MCF 10A (cell line): ENCODE results near the gene PLXNC1. TPM values are rescaled to one million over a fixed set of nuclear protein-coding genes. Genes with fewer than 3 reads are reported as not detected.

Experiments used
- BruUV-seq: library from RNA; stranded (reverse); fragments of 400-500 nt; replicated peaks from 2 replicates; lab custom pipeline; 2021; lab: Mats Ljungman, UMichigan
- CTCF ChIA-PET: fragments of 300-600 bp; sonication (Branson Sonifier 250); formaldehyde crosslinking; extraction: SDS; loops from one replicate; lab custom pipeline; 2021; ENCODE audit warnings: antibody characterized with exemption, inconsistent platforms; lab: Yijun Ruan, JAX
- POLR2A ChIA-PET: fragments of 300-600, 350-650 bp; sonication (Branson Sonifier 250); formaldehyde crosslinking; extraction: SDS; loops from one replicate; lab custom pipeline; 2020; ENCODE audit warnings: antibody characterized with exemption, inconsistent platforms; lab: Yijun Ruan, JAX
- DNase-seq: peaks from one replicate; pipeline ENCODE4 v3.0.0-alpha.2; 2018; ENCODE audit not compliant: unreplicated experiment
- H3K27ac Mint-ChIP-seq: one replicate; pipeline ENCODE4 v1.8.0; 2022; ENCODE audit warnings: mild to moderate bottlenecking, low read depth, mixed read lengths; ENCODE audit not compliant: unreplicated experiment
- H3K27me3 Mint-ChIP-seq: one replicate; pipeline ENCODE4 v1.8.0; 2022; ENCODE audit warnings: mixed read lengths; ENCODE audit not compliant: insufficient read depth, unreplicated experiment
- H3K36me3 Mint-ChIP-seq: one replicate; pipeline ENCODE4 v1.8.0; 2022; ENCODE audit warnings: mild to moderate bottlenecking, moderate library complexity, mixed read lengths; ENCODE audit not compliant: insufficient read depth, unreplicated experiment
- H3K4me1 Mint-ChIP-seq: one replicate; pipeline ENCODE4 v1.8.0; 2022; ENCODE audit warnings: mixed read lengths; ENCODE audit not compliant: insufficient read depth, unreplicated experiment
- H3K4me3 Mint-ChIP-seq: one replicate; pipeline ENCODE4 v1.8.0; 2022; ENCODE audit warnings: mild to moderate bottlenecking, moderate library complexity, mixed read lengths; ENCODE audit not compliant: unreplicated experiment
- H3K9me3 Mint-ChIP-seq: one replicate; pipeline ENCODE4 v1.8.0; 2022; ENCODE audit warnings: mixed read lengths; ENCODE audit not compliant: unreplicated experiment
- CTCF ChIP-seq: fragments of 200-600 bp; IDR thresholded peaks from one replicate; pipeline ENCODE4 v1.8.0; 2022; ENCODE audit warnings: antibody characterized with exemption, mild to moderate bottlenecking; ENCODE audit not compliant: unreplicated experiment
- intact Hi-C: fragments of 100-400 bp; cut with micrococcal nuclease; formaldehyde crosslinking; loops from 2 replicates; pipeline ENCODE4 v1.14.1; 2022
- total RNA-seq: library from RNA; stranded (reverse); gene quantifications from 2 replicates; pipeline ENCODE4 v1.2.3, GENCODE V29; 2022

The PLXNC1 gene
- total RNA-seq, 1 experiment from 2014 or later: 2.4 TPM

- no peak for TF ChIP-seq CTCF
- Mint-ChIP-seq H3K9me3 (no peaks in the 10 kb centered on the region), H3K27me3 (no peaks in the 10 kb centered on the region), H3K36me3 (peaks cover 7% of the 10 kb centered on the region), H3K4me3 (no peak overlapping the region), H3K4me1 (peaks cover 6% of the 10 kb centered on the region), H3K27ac (no peak overlapping the region)
- no TSS peak for BruUV-seq
- DNase-seq: no peak
- CTCF ChIA-PET: interaction anchor here (2.0 kb wide), 1 partner anchor 9 kb away, joined by 4 read pairs; no protein-coding TSS in a partner anchor
- intact Hi-C loops: no loop called here
- POLR2A ChIA-PET: no interaction called here
These were observed 189.8 kb downstream of the PLXNC1 start for GRCh38 chr12:94338006-94338794.

GRCh38 chr12:94340573-94340972 is 192.2 kb downstream of the PLXNC1 start:
- H3K27me3 Mint-ChIP-seq: no peaks in the 10 kb centered on the region
- DNase-seq: no peak
- peaks cover 7% of the 10 kb centered on the region for H3K36me3 Mint-ChIP-seq
- no peak for TF ChIP-seq CTCF
- H3K4me1 Mint-ChIP-seq: peaks cover 6% of the 10 kb centered on the region
- peaks cover 5% of the 10 kb centered on the region for H3K9me3 Mint-ChIP-seq
- H3K27ac Mint-ChIP-seq: no peak overlapping the region
- no peak overlapping the region for H3K4me3 Mint-ChIP-seq
- intact Hi-C loops: no loop called here
- POLR2A ChIA-PET: interaction anchor here (0.6 kb wide), 1 partner anchor 24 kb away, joined by 3 read pairs; no protein-coding TSS in a partner anchor
- no TSS peak for BruUV-seq
- CTCF ChIA-PET: interaction anchor here (0.6 kb wide), 1 partner anchor 582 kb away, joined by 3 read pairs; no protein-coding TSS in a partner anchor

GRCh38 chr12:94353130-94353529 is 204.8 kb downstream of the PLXNC1 start:
- CTCF ChIA-PET: no interaction called here
- POLR2A ChIA-PET: no interaction called here
- BruUV-seq: no TSS peak
- intact Hi-C loops: no loop called here
- no peaks in the 10 kb centered on the region for H3K4me1 Mint-ChIP-seq
- H3K27me3 Mint-ChIP-seq: no peaks in the 10 kb centered on the region
- H3K36me3 Mint-ChIP-seq: peaks cover 29% of the 10 kb centered on the region
- no peak for TF ChIP-seq CTCF
- DNase-seq: no peak
- no peak overlapping the region for H3K4me3 Mint-ChIP-seq
- no peak overlapping the region for H3K27ac Mint-ChIP-seq
- peaks cover 25% of the 10 kb centered on the region for H3K9me3 Mint-ChIP-seq
